AG20443 (cell line): Measurements from ENCODE around the gene PALM2AKAP2.

Source experiments
- DNase-seq: peaks from one replicate; pipeline ENCODE4 v3.0.0; 2012; ENCODE audit warnings: low spot score, mixed read lengths

PALM2AKAP2 gene

GRCh38 chr9:109779711-109780452 lies at the start of gene PALM2AKAP2:
PALM2AKAP2 (plus strand) TSS chr9:109780198; CDS start chr9:109780489, 291 bp downstream.
- DNase-seq, result peak; percentile 91

DNA sequence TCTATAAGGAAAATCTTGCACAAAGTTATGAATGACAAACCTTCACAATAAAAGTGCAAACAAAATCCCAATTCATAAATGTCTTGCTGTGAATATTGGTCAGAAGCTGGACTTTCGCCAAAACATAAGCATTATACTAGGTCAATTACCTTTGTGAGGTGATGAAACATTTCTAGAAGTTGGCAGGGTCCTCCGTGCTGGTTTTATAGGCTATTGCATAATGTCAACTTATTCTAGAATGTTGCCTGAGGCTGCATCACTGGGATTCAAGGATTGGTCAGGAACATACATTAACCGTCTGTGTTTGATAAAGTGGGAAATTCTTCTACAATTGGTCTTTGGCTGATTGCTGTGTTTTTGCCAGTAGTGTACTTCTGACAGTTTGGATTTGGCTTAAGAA lies 49.8 kb upstream of the PALM2AKAP2 start:
- no peak for DNase-seq

- DNase-seq, result peak; percentile 71
These were observed 46.3 kb upstream of the PALM2AKAP2 start for GRCh38 chr9:109733690-109734089.

DNA sequence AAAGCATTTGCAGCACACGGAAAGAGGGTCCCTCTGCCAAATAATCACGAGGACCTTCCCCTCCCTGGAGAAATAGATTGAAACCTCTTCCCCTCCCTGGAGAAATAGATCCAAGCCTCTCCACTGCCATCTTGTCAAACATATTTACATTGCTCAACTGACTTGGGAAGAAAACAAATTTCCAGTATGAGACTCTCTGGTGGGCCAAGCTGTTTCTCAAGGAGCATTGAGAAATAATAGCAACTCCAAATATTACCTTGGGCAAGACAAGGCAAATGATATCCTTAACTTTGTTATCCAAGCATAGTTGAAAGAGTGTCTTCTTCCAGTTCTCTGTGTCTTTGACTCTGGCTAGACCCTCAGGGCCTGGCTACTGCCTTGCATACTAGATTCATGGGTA lies 45.2 kb upstream of the PALM2AKAP2 start:
- DNase-seq, result no peak

- DNase-seq, result no peak
These were observed 44.2 kb upstream of the PALM2AKAP2 start for GRCh38 chr9:109735801-109736200.

GRCh38 chr9:109737295-109737694 lies 42.7 kb upstream of the PALM2AKAP2 start:
- no peak for DNase-seq

DNA sequence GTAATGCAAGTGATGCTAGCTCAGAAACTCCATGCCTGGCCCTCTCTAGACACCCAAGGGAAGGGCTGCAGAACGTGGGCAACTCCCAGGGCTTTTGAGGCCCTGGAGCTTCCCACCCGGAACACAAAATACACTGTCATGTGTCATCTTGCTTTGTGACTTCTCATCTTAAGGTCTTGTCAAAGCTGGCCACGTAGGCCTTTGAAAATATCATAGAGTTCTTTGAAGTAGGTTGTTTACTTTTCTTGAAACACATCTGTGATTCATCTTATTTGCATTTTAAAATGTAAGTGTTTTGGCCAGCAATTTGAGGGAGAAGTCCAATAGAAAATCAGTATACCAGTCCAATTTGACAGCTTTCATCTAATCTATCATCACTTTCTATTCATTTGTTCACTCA lies 40.2 kb upstream of the PALM2AKAP2 start:
- DNase-seq, result no peak

DNA sequence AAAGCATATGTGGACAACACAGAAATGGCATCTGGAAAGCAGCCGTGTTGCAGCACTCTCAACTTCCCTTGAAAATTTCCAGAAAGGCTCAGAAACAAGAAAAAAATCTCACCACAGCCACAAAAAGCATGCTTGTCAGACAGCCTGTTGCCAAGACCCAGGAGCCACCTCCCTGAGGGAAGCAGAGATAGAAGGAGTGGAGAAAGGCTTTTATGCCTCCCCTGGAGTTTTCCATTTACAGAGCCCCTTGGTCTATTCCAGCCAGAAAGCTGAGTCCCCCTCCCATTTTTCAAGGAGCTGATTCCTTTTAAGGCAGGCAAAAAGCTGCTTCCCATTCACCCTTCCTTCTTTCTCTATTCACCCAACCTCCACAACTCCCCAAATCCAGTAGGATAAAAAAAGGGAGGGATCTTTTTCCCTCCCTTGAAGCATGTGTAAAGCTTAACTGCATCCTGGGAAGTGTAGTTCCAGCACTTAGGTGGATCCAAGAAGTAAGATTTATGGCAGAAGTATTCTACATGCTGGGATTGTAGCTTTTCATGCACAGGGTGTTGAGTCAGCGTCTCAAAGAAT lies 37.1 kb upstream of the PALM2AKAP2 start:
- DNase-seq, result peak; percentile 78

DNA sequence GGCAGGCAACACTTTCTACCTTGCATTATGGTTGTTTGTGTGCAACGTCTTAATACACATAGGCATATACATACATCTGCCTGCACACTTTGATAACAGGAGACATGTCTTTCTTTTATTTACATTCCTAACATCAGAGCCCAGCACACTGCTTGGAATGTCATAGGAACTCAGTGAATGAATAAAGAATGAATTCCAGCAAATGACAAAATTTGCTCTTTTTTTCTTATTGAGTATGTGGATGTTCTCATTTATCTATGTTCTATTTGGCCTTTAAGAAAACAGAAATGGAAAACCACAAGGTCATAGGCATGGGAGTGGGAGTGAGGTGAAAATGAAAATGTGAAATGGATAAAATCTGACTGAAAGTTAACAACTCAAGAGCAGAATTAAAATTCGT lies 36.3 kb upstream of the PALM2AKAP2 start:
- DNase-seq, result no peak

DNA sequence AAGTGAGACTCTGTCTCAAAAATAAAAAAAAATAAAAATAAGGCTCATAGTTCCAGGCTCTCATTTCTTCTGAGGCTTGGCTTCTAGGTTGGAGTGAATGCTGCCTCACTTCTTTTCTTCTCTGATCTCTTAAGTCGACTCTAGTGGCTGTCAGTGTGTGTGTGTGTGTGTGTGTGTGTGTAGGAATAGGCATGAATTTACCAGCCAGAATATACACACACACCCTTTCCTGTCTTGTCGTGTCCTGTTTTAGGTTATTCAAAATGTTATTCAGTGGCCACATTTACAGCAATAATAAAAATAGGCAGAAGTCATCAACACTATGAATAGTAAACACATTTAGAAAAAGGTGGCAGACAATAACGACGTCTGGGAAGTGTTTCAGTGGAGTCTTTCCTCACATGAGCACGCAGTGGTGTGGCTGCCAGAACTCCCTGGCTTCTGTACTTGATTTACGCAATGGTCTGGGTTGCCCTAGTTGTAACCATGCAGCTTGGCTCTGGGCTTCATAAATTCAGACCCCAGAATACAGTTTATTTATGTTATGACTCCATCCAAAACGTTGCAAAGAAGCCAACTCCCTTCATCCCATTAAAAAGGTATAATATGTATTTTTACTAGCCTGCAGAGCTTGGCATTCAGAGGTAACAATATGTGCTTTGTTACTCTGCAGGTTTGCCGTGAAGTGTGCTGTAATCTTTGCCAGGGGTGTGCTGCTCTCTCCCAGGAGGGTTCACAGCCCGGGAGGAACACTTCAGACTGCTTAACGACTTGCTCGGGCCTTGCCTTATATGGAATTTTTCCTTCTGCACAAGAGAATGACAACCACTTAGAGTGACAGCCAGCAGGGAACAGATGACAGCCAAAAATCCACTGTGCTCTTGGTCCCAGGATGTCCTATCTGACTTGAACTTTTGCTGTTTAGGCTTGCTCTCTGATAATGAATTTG lies 34.4 kb upstream of the PALM2AKAP2 start:
- peak; percentile 54 for DNase-seq

DNA sequence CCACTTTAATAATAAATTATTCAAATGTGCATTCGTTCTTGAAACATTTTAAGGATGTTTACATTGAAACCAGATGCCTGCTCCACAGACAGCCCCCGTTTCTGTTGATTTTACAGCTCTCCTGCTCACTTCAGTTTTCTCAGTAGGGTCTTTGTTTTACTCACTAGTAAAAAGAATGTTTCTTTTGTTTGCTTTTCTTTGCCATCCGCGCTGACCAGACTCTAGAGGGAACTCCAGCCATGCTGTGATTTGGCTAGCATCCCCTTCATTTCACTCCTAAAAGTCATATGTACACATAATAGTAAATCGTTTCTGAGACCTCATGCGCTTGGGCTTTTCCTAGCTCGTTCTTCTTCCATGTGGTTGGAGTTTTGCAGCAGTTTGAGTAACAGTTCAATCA lies 28.7 kb upstream of the PALM2AKAP2 start:
- DNase-seq, result no peak

DNA sequence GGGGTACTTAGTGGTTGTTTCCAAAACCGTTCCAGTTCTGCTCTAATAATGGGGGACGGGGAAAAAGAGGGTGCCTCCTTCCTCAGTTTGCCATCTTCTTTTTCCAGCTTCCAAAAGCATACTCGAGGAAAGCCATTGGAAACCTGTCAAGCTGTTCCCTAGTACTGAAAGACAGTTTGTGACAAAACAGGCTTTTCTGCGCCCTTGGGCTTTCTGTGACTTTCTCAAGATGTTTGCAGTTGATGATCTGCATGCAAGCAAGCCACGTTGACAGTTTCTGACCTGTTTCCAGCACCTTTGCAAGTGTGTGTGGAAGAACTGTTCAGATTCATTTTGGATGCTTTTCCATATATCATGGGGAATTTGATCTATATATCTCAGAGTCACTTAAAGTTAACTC lies 26.7 kb upstream of the PALM2AKAP2 start:
- no peak for DNase-seq

- DNase-seq, result no peak
These were observed 25.0 kb upstream of the PALM2AKAP2 start for GRCh38 chr9:109755040-109755439.

GRCh38 chr9:109759589-109759988 lies 20.4 kb upstream of the PALM2AKAP2 start:
- DNase-seq, result no peak

DNA sequence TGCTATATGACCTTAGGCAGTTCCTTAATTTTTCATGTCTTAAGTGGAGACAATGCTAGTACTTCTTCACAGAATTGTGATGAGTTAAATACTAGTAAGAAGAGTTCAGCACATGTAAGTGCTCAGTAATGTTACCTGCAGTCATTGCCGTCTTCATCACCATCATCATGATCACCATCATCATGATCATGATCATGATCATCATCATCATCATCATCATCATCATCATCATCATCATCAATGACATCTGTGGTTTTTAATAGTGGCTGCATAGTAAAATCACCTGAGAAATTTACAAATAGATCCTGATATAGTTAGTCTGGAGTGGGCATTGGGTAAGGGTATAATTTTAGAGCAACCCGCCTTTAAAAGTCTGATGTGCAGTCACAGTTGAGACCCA lies 14.7 kb upstream of the PALM2AKAP2 start:
- no peak for DNase-seq

GRCh38 chr9:109765830-109766229 lies 14.2 kb upstream of the PALM2AKAP2 start:
- no peak for DNase-seq

- peak; percentile 81 for DNase-seq
These were observed 13.6 kb upstream of the PALM2AKAP2 start for GRCh38 chr9:109766351-109766750.

- no peak for DNase-seq
These were observed 12.6 kb upstream of the PALM2AKAP2 start for GRCh38 chr9:109767404-109767803.

- no peak for DNase-seq
These were observed 12.2 kb upstream of the PALM2AKAP2 start for GRCh38 chr9:109767814-109768213.

DNA sequence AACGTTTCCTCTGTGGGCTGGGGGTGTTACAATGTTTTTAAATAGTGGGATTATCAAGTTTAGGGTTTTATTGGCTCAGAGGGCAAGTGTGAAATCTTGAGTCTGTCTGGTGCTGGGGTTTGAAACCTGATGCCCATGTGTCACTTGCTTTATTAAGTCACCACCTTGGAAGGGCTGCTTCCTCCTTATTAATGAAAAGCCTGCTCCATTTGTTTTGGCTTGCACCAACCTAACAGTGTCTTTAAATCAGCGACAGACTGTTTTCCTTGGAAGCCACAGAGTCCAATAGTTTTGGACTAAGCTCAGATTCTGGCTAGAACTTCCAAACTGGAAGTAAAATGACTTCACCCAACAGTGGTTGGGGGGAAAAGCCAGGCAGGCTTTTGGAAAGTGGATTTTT lies 10.7 kb upstream of the PALM2AKAP2 start:
- peak; percentile 47 for DNase-seq

- no peak for DNase-seq
These were observed 9.9 kb upstream of the PALM2AKAP2 start for GRCh38 chr9:109770101-109770500.

DNA sequence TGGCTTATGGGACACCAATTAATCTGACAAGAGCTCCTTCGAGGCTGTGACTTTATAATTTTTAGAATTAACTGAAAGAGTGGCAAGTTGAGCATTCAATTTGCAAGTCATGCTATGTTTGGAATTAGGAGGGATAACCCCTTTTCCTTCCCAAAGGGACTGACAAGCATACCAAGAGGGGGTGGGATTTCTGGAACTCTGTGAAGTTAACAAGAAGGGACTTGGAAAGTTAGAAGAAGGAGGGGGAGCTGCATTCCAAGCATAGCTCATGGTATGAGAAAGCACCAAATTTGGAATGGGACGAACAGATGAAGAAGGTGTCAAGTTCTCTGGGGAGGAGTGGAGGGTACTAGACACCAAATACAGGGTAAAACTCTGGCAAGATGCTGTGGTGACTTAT lies 8.9 kb upstream of the PALM2AKAP2 start:
- peak; percentile 78 for DNase-seq
